Measurements from ENCODE around the gene MYO5C.
A peak's percentile ranks its signal among the peaks of the same experiment; 100 is the strongest.

The MYO5C gene

DNA sequence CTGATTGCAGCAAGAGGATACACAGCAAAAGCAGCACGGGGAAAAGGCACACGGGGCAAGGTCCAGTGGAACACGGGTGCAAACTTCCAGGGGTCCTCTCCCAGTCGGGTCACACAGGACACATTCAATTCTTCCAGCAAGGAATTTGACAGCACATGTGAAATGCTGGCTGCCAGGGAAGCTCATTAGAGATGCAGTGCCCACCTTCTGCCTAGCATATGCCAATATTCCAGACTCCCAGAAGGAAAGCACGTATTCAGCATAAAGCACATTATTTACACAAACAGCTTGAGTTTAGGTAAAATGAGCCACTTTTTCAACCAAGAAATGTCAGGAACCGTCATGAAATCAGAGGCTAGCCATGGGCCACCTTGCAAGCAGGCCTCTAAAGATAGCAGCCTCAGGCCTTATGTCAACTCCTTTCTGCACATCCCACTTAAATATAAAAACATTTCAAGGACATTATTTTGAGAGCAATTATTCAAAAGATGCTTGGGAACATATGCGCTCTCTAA is 19.3 kb downstream of the MYO5C start:
- no peak for DNase-seq

DNA sequence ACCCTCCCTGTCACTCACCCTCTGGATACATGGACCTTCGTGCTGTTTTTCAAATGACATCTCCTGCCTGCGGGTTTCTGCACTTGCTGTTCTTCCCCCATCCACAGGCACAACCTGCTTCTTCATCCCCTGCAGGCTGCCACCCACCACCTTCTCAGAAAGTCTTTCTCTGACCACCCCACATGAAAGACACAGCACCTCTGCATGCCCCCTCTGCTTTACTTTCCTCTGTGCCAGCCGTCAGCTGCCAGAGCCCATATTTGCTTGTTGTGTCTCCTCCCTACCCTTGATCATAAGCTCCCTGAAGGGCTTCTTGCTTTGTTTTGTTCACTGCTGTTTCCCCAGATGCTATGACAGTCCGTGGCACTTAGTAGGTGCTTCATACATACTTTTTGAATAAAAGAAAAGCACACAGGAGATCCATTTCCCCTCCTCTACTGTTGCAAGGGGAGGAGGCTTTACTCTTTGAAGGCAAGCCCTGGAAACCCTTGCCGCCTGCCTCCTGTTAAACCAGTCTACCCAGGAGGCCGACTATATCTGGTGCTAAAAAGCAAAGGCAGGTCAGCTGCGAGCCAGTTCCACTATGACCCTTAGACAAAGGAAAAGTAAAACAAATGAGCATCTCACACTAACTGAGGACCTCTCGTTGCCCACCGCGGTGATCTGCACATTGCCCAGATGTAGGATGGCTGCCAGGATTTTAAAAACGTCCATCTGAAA is 31.9 kb downstream of the MYO5C start:
- no peak for DNase-seq

DNA sequence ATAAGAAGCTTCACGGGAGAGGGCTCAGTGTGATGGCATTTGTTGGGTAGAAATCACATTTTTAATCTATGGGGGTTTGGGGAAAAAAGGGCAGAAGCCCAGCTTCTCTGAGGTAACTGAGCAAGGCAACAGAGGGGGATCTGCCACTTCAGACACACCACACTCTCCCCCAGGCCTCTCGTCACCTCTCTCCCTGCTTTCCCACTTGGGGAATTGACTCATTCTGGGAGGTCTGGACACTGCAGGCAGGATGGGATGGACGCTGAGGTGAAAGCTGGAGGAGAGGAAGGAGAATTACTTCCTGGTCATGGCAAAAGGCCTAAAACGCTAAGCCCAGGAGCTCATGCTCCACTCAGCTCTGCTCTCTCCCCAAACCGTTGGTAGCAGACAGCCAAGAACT is 33.2 kb downstream of the MYO5C start:
- no peak for DNase-seq

DNA sequence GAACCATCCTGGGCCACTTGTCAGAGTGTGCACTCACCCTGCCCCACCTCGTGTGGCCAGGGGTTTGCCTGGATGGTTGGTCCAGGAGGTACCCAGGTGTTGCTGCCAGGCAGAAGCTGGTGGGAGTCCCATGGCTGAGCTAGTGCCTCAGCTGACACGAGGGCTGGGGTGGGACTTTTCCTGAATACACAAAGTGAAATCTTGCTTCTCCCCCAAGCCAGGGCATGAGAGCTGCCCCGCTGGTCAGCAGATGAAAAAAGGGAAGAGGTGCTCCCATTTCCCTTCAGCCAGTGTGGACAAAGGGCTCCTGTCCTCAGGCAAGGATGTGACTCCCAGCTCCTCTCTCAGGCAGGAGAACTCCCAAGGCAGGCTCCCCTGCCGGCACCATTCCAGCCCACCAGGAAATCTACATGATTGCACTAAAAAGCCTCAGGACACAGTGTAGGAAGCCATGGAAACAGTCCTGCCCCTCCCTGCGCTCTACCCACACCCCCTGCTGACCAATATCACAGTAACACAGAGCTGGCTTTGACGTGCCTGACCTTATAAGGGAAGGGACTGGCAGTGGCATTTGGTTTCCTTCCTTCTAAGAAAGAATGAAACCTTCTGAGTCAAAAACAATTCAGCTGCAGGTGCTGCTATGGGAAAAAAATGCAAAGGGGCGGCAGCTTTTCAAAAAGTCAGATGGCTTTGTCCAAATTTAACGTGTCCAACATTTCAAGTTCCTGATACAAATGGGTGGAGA is 33.9 kb downstream of the MYO5C start:
- DNase-seq, result peak; percentile 29

DNA sequence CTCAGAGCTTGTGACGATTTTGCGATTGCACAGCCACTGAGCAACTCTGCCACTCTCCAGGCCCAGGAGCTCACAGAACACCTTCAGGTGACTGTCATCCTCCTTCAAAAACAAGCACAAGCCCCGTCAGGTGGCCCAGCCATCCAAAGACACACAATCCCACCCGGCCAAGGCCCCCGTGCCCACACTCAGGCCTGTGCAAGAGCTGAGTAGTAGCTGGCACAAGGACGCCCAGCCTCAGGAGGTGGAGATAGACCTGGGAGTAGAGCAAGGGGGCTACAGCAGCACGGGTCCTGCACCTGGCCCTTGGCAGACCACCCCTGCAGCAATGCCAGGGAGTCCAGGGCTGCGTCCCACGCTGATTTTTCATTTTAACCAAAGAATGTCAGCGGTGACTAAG is 34.6 kb downstream of the MYO5C start:
- DNase-seq, result no peak

DNA sequence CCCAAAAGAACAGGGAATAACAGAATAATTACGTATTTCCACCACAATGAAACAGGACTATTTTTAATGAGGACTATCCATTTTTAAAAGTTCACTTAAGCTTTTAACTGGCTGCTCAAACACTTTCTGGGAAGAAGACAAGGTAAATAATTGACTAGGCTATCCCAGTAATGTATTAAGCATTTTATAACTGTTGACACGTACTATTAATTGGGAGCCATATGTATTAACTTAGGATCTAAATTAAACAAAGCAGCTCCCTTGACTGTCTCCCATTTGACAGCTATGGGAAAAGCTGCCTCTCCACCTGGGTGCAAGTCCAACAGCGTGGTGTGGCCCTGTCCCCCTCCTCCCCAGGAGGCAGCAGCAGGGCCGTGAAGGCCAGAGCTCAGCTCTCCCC is 36.1 kb downstream of the MYO5C start:
- DNase-seq, result no peak

DNA sequence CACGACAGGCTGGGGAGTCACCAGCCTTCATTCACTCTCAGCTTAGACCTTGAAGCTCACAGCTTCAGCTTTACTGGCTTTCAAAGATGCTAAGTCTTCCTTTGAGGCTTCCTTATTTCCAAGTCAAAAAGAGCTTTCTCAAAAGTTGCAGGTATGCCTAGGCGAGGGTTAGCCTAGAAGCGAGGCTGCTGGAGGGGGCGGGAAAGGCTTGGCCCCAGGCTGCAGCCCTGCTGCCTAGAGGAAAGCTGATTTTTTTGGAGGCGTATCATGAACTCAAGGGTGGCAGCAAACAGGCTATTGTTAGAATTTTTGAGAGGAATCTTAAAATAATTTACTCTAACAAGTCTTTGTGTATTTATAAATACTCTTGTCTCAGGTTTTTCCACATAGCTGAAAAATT is 37.1 kb downstream of the MYO5C start:
- DNase-seq, result no peak

DNA sequence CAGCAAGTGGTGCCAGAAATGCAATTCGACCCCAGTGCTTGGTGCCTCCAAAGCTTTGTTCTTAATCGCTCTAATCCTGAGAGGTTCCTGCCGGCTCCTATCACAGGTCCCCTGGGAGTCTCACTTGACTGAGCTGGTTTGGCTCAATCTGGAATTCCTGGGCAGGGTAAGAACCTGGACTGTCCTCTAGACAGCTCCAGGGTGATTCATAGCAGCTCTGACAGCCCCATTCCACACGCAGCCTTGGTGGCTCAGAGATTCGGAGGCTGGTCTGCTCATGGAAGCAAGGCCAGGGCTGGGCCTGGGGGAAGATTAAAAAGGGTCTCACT is 37.9 kb downstream of the MYO5C start:
- DNase-seq, result no peak

DNA sequence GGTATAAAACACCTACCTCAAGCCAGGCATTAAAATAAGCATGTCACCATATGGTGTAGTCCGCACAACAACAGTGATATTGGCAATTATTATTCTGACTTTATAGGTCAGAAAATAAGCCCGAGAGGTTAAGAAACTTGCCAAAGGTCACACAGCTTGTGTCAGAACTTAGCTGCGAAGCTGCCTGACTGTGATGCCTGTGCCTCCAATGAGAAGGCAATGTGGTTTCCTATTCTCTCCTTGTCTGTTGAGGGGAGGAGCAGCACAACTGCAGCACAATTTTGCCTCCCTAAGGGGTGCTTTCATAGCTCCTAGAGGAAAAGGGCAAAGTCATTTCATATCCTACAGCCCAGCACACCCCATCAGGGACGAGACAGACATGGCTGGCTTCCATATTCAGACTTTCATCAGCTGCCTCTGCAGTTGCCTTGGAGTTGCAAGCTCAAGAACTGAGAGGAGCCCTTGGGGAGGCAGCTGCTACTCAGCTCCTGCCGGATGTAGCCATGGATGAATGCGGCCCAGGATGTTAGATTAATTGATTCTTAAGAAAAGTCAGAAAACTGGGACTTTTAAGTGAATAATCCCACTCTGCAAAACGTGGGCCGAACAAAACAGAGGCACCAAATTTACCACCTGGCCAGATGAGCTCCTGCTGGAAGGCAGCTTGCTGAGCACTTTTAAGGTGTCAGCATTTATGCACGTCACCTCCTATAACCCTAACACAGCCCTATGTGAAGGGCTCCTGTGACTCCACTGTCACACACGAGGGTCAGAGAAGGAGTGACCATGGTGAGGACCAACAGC is 38.5 kb downstream of the MYO5C start:
- no peak for DNase-seq

DNA sequence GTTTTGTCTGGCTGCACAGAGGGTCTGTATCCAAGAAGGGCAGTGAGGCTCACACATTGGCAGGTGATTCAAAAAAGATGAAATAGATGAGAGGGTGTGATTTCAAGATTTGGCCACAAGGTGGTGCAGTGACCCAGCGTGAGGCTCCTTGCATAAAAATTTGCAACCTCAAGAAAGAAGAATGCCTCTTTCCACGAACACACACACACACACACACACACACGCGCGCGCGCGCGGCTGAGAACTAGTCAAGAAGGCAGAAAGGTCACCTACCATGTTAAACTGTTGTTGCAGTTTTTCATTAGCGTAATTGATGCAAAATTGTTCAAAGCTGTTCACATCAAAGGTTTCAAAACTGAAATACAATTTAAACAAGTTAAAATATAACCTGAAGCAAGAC is 39.2 kb downstream of the MYO5C start:
- peak; percentile 56 for DNase-seq

DNA sequence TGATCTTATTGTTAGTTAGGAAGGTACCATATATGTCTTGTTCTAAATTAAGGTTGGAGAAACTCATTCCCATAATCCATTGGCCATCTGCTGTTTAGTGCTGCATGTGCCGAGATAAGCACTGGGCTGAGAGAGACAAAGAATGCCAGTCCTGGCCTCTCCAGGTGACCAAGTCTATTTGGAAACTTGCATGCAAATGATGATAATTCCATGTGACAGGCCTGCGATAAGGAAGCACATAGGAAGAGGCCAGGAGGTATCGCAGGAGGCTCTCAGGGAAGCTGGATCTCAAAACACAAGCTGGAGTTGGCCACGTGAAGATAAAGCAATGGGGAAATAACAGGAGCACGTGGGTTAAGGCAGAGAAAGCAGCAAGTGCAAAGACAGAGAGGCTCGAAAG is 39.7 kb downstream of the MYO5C start:
- DNase-seq, result no peak

DNA sequence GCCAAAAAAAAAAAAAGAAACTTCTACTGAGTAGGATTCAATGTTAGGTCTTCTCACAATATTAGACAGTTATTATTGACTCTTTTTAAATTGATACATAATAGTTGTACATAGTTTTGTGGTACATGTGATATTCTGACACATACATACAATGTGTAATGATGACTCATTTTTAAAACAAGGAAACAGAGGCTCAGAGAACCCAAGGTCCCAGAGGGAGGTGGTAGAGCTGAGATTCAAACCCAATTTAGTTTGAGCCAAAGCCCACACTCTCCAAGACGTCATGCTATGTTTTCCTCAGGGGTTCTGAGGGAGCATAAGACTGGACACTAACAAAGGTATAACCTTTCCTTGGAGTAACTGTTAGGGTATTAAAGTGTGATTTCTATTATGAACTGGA is 40.6 kb downstream of the MYO5C start:
- no peak for DNase-seq

DNA sequence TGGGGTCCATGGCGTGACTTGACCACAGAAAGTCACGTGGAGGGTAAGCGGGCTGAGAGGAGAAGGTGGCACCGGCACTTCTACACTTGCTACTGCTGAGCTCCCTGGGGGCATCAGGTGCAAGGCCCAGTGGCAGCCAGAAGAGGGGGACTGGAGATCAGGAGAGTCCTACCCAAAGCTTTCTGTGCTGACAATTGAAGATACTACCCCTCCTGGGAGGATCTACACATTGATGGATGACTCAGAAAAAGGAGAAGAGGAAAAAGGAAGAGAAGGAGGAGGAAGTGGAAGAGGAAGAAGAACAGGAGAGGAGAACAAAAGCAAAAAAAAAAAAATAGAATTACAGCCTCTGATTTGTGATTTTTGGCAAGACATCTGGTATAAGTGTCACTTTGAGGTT is 41.2 kb downstream of the MYO5C start:
- no peak for DNase-seq

DNA sequence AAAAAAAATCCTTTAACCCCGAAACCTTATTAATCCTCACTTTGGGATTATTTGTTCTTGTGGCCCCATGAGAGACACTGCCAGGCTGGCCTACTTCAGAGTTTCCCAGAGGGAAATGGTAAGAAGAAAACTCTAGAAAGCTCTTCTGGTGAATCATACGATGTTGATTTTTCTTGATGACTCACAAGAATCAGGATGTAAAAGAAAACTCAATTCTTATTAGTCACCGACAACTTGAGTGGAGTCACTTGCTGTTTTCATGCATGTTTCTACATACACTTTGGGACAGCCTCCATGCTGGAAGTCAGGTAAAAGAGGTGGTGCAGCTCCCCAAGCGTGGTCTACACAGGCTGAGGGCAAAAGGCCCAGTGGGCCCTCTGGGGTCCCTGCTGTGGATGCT is 42.8 kb downstream of the MYO5C start:
- DNase-seq, result no peak

DNA sequence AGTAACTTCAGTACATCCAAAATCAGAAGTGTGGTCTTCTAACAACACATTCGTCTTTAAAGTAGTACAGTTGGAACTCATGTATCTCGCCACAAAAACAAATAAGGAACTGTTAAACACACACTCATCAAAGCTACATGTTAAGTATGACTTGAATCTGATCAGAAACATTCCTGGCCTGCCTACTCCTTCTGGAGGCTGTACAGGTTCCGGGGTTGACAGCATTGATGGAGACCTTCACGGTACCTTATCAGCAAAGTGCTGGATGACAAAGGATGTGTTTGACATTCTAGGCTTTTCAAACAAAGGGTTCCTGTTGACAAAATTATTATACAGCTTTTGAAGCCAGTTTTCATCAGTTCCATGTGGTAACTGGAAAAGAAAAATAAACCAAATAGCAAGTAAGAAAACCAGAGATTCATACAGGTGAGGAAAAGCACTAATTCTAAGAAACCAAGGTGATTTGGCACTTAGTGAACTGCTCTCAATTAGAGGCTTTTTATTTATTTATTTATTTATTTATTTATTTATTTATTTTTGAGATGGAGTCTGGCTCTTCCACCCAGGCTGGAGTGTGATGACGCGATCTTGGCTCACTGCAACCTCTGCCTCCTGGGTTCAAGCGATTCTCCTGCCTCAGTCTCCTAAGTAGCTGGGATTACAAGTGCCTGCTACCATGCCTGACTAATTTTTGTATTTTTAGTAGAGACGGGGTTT is 44.3 kb downstream of the MYO5C start:
- no peak for DNase-seq

DNA sequence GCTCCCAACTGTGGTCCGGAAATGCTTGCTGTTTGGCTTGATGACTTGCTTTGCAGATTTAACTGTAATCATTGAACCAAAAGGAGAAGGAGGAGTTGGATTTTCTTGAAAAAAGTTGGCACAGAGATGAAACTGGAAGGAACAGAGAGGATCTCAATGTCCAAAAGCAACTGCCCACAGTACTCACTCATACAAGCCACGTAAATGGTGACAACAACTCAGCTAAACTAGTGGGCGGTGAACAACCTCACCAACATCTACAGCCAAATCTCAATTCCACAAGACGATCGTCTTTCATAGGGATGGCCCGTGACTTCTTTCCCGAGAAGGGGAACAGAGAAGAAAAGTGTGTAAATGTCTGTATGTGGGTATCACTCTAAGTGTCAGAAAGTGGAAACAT is 48.1 kb downstream of the MYO5C start:
- no peak for DNase-seq

DNA sequence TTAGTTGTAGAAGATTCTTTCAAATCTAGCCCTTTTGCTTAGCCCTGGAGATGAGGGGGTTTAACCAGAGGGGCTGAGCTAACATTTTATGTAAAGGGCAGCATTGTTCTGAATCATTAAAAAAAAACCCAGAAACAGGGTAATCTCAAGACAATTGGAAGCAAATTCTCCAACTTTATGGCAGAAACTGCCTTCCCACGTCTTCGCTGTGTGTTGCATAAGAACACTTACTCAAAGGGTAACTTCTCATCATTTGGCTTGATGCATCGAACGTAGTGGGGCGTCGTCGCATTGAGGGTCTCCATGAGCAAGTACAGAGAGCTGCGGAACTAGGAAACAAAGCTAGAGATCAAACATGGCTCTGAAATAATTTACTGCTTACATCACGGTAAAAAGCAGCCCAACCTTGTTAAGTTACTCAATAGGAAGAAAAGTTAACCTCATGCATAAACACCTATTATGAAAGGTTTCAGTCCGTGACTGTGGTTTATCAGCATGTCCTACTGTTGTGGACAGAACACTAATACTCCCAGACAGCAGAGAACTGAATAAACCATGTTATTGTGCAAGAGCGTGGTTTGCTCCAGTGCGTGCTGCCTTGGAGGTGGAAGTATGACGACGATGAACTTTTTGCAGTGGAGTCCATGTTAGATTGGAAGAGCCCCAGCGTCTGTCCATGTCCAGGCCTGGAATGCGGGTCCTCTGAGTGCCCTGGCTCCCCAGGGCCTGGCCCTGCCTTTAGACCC is 48.7 kb downstream of the MYO5C start:
- DNase-seq, result no peak

DNA sequence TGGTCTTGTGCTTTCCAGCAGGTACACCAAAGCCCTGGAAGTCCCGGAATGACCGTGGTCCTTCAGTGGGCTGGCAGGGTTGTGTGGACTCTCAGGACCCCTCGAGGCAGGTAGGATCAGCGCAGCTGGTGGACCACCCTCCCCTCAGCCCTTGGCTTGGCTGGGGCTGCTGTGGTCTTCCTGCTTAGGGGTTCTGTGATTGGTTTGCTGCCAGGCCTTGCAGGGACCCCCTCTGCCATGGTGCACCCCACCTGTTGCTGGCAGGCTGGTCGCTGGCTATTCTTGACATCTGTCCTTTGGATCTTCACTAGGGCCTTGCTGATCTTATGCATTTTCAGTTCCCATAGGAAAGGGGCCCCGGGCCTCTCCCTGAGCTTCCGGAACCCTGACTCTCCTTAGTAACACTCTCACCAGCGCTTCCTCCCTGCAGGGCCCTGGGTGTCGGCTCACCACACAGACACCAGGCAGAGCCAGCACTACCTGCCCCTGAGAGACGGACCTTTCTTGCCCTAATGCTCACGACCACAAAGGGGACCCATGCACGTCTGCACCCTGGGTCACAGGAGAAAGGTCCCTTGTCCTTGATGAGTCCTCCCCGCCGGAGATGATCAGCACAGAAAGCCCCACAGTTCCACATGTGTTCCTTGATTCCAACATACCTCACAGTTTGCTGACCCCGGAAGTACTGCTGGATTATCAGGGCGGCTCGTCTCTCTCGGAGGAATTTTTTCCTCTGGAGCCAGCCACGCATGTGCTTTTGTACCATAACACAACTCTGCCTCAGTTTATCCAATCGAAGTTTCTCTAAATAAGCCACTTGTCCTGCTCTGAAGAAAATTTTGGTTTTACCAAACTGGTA is 51.7 kb downstream of the MYO5C start:
- no peak for DNase-seq

DNA sequence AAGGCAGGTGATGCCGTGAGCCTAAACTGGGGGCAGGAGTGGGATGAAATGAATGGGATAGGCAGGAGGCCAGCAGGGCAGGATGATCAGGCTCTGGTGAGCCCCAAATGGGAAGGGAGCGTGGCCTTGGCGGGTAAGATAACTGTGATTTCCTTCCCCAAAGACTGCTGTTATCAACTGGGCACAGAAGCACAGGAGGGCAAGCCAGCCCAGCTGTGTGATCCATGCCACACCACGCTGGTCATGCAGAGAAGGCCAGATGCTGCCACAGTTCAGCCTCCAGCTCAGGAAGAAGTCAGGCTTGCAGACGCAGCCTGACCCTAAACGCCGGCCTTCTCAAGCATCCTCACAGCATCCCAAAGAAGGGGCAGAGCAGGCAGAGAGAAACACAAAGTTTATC is 52.3 kb downstream of the MYO5C start:
- DNase-seq, result no peak

DNA sequence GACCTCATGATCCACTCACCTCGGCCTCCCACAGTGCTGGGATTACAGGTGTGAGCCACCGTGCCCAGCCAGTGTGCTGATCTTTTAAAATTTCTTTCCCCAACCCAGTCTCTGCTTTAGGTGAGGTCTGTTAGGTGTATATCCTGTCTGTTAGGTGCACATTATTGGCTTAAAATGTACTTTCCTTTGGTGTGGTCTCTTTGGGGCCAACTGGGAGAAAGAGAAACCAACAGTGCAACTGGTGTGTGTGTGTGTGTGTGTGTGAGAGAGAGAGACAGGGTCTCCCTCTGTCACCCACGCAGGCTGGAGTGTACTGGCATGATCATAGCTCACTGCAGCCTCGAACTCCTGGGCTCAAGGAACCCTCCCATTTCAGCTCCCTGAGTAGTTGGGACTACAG is 54.1 kb downstream of the MYO5C start:
- no peak for DNase-seq

DNA sequence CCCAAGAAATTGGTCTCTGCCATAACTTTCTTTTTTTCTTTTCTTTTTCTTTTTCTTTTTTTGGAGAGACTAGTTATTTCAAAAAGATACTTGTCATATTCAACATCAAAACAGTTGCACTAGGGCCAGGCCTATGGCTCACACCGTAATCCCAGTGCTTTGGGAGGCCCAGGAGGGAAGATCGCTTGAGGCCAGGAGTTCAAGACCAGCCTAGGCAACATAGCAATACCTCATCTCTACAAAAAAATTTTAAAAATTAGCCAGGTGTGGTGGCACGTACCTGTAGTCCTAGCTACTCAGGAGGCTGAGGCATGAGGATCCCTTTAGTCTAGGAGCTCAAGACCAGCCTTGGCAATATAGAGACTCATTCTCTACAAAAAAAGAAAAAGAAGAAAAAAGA is 55.4 kb downstream of the MYO5C start:
- DNase-seq, result no peak

Measured in stimulated activated naive CD4-positive, alpha-beta T cell treated with Interleukin-2 at 50 U/mL for 16 hours (primary cell).